IMR-90 (cell line): ENCODE results near the gene PGRMC1. TPM values are rescaled to one million over a fixed set of nuclear protein-coding genes. Genes with fewer than 3 reads are reported as not detected.
"Not testable (repeated sequence)": the region's sequence is repeated elsewhere in the genome, so short reads cannot be mapped to it uniquely, and the experiment has no call there.

ENCODE experiments used
- ATAC-seq: fragments of 200-7000 bp; cut with Tn5 transposase; 2 replicates; pipeline ENCODE4 v1.9.1; 2020; ENCODE audit warnings: low read depth, mild to moderate bottlenecking, moderate library complexity
- BruUV-seq: library from RNA; stranded (reverse); fragments of 400-500 nt; replicated peaks from 2 replicates; lab custom pipeline; 2021; lab: Mats Ljungman, UMichigan
- CTCF ChIA-PET: fragments of 300-600 bp; formaldehyde crosslinking; extraction: SDS; loops from one replicate; lab custom pipeline; 2021; ENCODE audit warnings: antibody characterized with exemption; lab: Yijun Ruan, JAX
- POLR2A ChIA-PET: fragments of 300-600 bp; sonication (Branson Sonifier 250); formaldehyde crosslinking; loops from one replicate; lab custom pipeline; 2022; ENCODE audit warnings: antibody characterized with exemption; ENCODE audit not compliant: unreplicated experiment; lab: Charles Lee
- DNase-seq: peaks from one replicate; pipeline ENCODE4 v3.0.0; 2013
- H2AFZ ChIP-seq: replicated peaks from 2 replicates; pipeline ENCODE3; 2013; ENCODE audit warnings: low read length, mild to moderate bottlenecking; ENCODE audit not compliant: poor library complexity
- H2AK5ac ChIP-seq: 2 replicates; pipeline ENCODE4 v1.6.1; 2013; ENCODE audit warnings: low read depth, low read length, inconsistent platforms
- H2AK9ac ChIP-seq: replicated peaks from 2 replicates; pipeline ENCODE3; 2013; ENCODE audit warnings: mild to moderate bottlenecking, low read depth, low read length, moderate library complexity; ENCODE audit not compliant: poor library complexity
- H2BK120ac ChIP-seq: 2 replicates; pipeline ENCODE4 v1.6.1; 2013; ENCODE audit warnings: low read depth, low read length, inconsistent platforms
- H2BK15ac ChIP-seq: 3 replicates; pipeline ENCODE4 v1.6.1; 2013; ENCODE audit warnings: low read depth, low read length, inconsistent platforms
- H2BK20ac ChIP-seq: 2 replicates; pipeline ENCODE4 v1.6.1; 2013; ENCODE audit warnings: low read depth, mild to moderate bottlenecking, inconsistent platforms, low read length, moderate library complexity
- H2BK5ac ChIP-seq: 2 replicates; pipeline ENCODE4 v1.6.1; 2013; ENCODE audit warnings: mild to moderate bottlenecking, low read depth, low read length, inconsistent platforms; ENCODE audit not compliant: poor library complexity, severe bottlenecking
- H3K14ac ChIP-seq: replicated peaks from 2 replicates; pipeline ENCODE4 v1.6.1; 2013; ENCODE audit warnings: low read depth, low read length, inconsistent platforms
- H3K18ac ChIP-seq: 2 replicates; pipeline ENCODE4 v1.6.1; 2013; ENCODE audit warnings: low read depth, low read length, control low read depth
- H3K23ac ChIP-seq: 2 replicates; pipeline ENCODE4 v1.6.1; 2013; ENCODE audit warnings: low read depth, low read length, inconsistent platforms
- H3K27ac ChIP-seq: 2 replicates; pipeline ENCODE4 v1.5.1; 2013; ENCODE audit warnings: mild to moderate bottlenecking, control low read depth, low read length; ENCODE audit not compliant: insufficient read depth
- H3K27me3 ChIP-seq: 2 replicates; pipeline ENCODE4 v1.6.1; 2013; ENCODE audit warnings: low read length; ENCODE audit not compliant: control insufficient read depth, insufficient read depth
- H3K36me3 ChIP-seq: 2 replicates; pipeline ENCODE4 v1.6.1; 2013; ENCODE audit warnings: low read length, mixed read lengths; ENCODE audit not compliant: control insufficient read depth, insufficient read depth
- H3K4ac ChIP-seq: 2 replicates; pipeline ENCODE4 v1.6.1; 2013; ENCODE audit warnings: low read depth, low read length, inconsistent platforms
- H3K4me1 ChIP-seq: 2 replicates; pipeline ENCODE4 v1.6.1; 2013; ENCODE audit warnings: low read length, mixed read lengths; ENCODE audit not compliant: control insufficient read depth, insufficient read depth
- H3K4me2 ChIP-seq: 2 replicates; pipeline ENCODE4 v1.6.1; 2013; ENCODE audit warnings: low read depth, mild to moderate bottlenecking, control low read depth, low read length, moderate library complexity
- H3K4me3 ChIP-seq: 2 replicates; pipeline ENCODE4 v1.5.1; 2013; ENCODE audit warnings: low read depth, mild to moderate bottlenecking, control low read depth, low read length, moderate library complexity; ENCODE audit not compliant: insufficient read depth
- H3K56ac ChIP-seq: 2 replicates; pipeline ENCODE4 v1.6.1; 2013; ENCODE audit warnings: low read length, inconsistent platforms; ENCODE audit not compliant: insufficient read depth; ENCODE audit errors: extremely low read depth
- H3K79me1 ChIP-seq, 2 experiments: 2 replicates each; pipeline ENCODE4 v1.6.1; 2013; ENCODE audit warnings: low read length in 2 of 2, inconsistent platforms in 1 of 2, low read depth in 1 of 2
- H3K9ac ChIP-seq: 2 replicates; pipeline ENCODE4 v1.6.1; 2013; ENCODE audit warnings: low read depth, low read length, control low read depth
- H3K9me1 ChIP-seq: 2 replicates; pipeline ENCODE4 v1.6.1; 2013; ENCODE audit warnings: low read length, inconsistent platforms; ENCODE audit not compliant: insufficient read depth
- H3K9me3 ChIP-seq: 2 replicates; pipeline ENCODE4 v1.6.1; 2013; ENCODE audit warnings: low read length; ENCODE audit not compliant: control insufficient read depth, insufficient read depth
- H4K20me1 ChIP-seq: 2 replicates; pipeline ENCODE4 v1.6.1; 2013; ENCODE audit warnings: low read length, inconsistent platforms; ENCODE audit not compliant: insufficient read depth
- H4K5ac ChIP-seq: 2 replicates; pipeline ENCODE4 v1.6.1; 2013; ENCODE audit warnings: mild to moderate bottlenecking, low read depth, low read length, control low read depth
- H4K8ac ChIP-seq, 2 experiments: 2 replicates each; pipeline ENCODE4 v1.6.1; 2013; ENCODE audit warnings: low read depth in 2 of 2, low read length in 2 of 2, control low read depth in 1 of 2, inconsistent platforms in 1 of 2
- H4K91ac ChIP-seq: 2 replicates; pipeline ENCODE4 v1.6.1; 2013; ENCODE audit warnings: low read depth, low read length, inconsistent platforms; ENCODE audit not compliant: insufficient read depth
- WGBS, 2 experiments: methylation state at CpG; one replicate each; pipeline versions ENCODE4 v1.1.5 to v1.1.7; 2013; ENCODE audit warnings: missing lambda C conversion rate in 2 of 2; ENCODE audit not compliant: insufficient read length in 1 of 2; ENCODE audit errors: extremely low coverage in 2 of 2; 5-methylcytosine and 5-hydroxymethylcytosine counted together
- dilution Hi-C: fragments of 300-500 bp; cut with HindIII; formaldehyde crosslinking; loops from one replicate; pipeline ENCODE4 v1.14.3; 2018; ENCODE audit warnings: low sequenced_read_pairs; ENCODE audit not compliant: unreplicated experiment
- in situ Hi-C: fragments of 300-500 bp; cut with MboI; formaldehyde crosslinking; loops from 3 replicates; pipeline ENCODE4 v1.14.3; 2019; ENCODE audit warnings: low sequenced_read_pairs, inconsistent platforms, mixed read lengths
- intact Hi-C: fragments of 100-400 bp; cut with micrococcal nuclease; formaldehyde crosslinking; loops from 2 replicates; pipeline ENCODE4 v1.10.0; 2022
- polyA plus RNA-seq, 3 experiments: library from polyadenylated mRNA; depleted of rRNA; stranded (reverse); fragments of >200 nt; gene quantifications; 2 replicates each; pipeline ENCODE4 v1.2.3, GENCODE V29; 2012; ENCODE audit warnings: low replicate concordance in 1 of 3
- total RNA-seq: library from RNA; depleted of rRNA; stranded (reverse); fragments of >200 nt; gene quantifications from 2 replicates; pipeline ENCODE4 v1.2.3, GENCODE V29; 2012

PGRMC1 gene
- total and polyA plus RNA-seq, 2 of the 4 experiments (the other 2 are of a cell fraction) = 58.5 to 75.3 TPM

- H3K14ac ChIP-seq, H2BK120ac ChIP-seq, H4K20me1 ChIP-seq, H2AK9ac ChIP-seq, H3K4ac ChIP-seq, H3K4me3 ChIP-seq, dilution Hi-C loops, H2BK15ac ChIP-seq, H3K4me1 ChIP-seq, H2AK5ac ChIP-seq, H3K36me3 ChIP-seq, H3K23ac ChIP-seq, POLR2A ChIA-PET, ATAC-seq, H3K56ac ChIP-seq, BruUV-seq, H3K4me2 ChIP-seq, DNase-seq, H4K91ac ChIP-seq, H4K5ac ChIP-seq, H3K9ac ChIP-seq, H2BK20ac ChIP-seq, H2AFZ ChIP-seq, H3K27me3 ChIP-seq, H4K8ac ChIP-seq, H2BK5ac ChIP-seq, H3K18ac ChIP-seq, intact Hi-C loops, H3K9me3 ChIP-seq, H3K27ac ChIP-seq, H3K9me1 ChIP-seq, in situ Hi-C loops, H3K79me1 ChIP-seq: not testable (repeated sequence)
- WGBS, 2 experiments = no CpG with 5 or more reads among the region's 4 CpGs
- CTCF ChIA-PET = interaction anchor here (0.6 kb wide), 2 partner anchors 20 to 267 kb away, joined by 3 to 4 read pairs; no protein-coding TSS in a partner anchor
Measured at GRCh38 chrX:119282347-119282746, 46.3 kb downstream of the PGRMC1 start.
